GM18498 (cell line): ENCODE results near the gene UMAD1.
A peak's percentile ranks its signal among the peaks of the same experiment; 100 is the strongest.

ENCODE experiments used
- ATAC-seq: cut with Tn5 transposase; IDR thresholded peaks from one replicate; pipeline ENCODE4 v1.9.1; 2021; ENCODE audit warnings: mild to moderate bottlenecking, moderate library complexity; ENCODE audit not compliant: unreplicated experiment

The UMAD1 gene

DNA sequence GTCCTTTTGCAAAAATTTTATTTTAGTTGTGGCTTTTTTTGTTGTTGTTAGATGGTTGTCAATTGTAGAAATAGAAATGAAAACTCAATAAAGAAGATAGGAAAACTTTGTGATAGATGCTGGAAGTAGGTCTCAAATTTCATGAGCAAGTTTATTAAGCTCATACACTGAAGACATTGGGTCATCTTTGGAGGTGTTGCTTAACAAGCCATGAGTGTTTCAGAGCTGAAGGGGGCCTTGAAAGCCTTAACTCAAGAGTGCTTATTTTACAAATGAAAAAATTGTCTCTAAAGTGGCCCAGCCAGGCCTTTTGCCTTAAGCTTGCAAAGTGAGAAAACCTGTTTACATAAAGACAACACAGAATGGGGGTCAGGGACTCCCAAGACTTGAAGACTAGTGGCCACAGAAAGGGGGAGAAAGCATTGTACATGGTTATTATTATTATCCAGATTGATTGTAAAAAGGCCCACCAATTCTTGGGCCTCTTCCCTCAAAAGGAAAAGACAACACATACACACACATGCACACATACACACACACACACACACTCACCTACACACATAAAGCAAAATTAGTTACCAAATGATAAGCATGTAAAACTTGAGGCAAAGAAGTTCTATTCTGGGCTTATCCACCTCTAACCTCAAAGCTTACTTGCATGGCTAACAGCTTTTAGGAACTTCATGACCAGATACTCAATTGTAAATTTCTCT, 278.3 kb downstream of the UMAD1 start:
- peak; percentile 40 for ATAC-seq

GRCh38 chr7:7919449-7919945, 278.9 kb downstream of the UMAD1 start:
- ATAC-seq = peak; percentile 9

- no peak for ATAC-seq
Observed at GRCh38 chr7:7920056-7920455, 279.5 kb downstream of the UMAD1 start.

DNA sequence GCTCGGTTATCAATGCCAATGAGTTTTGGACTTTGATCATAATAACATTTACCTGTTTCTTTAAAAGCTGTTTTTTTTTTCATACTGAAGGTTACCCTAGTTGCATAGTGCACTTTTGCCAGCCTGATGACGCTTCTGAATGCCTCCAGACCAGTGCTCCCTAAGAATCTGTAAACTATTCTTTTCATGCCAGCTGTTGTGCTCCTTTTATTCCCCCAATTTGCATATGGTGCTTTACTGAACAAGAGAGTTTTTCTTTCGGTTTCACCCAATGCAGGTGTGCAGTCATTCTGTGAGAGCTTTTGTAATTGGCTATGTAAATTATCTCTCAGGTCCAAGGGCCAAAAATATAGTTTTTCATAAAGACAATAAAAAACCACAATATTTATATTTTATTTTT, 279.9 kb downstream of the UMAD1 start:
- peak; percentile 88 for ATAC-seq

- no peak for ATAC-seq
Observed at GRCh38 chr7:7921830-7922229, 281.3 kb downstream of the UMAD1 start.

- ATAC-seq = no peak
Observed at GRCh38 chr7:7922684-7923385, 282.3 kb downstream of the UMAD1 start.

DNA sequence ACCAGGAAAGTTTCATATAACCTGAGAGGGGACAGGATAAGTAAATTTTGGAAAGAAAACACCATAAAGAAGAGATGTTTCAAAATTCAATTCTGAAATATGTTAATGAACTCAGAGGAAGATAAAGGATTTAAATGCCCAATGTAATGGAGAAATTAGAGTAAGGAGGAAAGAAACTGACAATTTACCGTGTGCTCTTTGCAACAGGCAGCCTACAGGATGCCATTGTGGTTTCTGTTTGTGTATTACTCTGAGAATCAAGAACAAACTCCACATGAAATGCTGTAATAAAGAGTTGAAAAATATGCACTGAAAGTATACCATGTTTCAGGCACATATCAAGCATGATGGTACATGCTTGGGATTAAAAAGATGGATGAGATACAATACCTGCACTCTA, 283.3 kb downstream of the UMAD1 start:
- ATAC-seq = no peak

DNA sequence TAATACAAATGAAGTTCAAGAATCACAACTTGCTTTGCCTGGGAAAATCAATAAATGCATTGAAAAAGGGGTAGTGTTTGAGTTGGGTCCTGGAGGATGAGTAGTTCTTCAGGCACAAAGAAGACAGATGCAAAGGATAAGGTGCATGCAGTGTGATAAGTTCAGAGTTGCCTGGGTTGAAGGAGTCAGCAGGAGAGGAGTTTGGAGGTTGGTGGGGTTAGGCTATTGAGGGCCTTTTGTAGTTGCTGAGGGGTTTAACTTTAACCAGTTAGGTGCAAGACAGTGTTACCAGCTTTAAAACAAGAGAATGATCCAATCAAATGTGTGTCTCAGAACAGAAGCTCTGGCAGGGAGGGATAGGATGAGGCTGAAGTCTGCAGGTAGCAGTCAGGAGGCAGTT, 283.8 kb downstream of the UMAD1 start:
- ATAC-seq = no peak
